B cell (primary cell): ENCODE results near the gene C16orf54.

ENCODE experiments used
- EZH2 ChIP-seq: IDR thresholded peaks from 2 replicates; pipeline ENCODE4 v1.6.1; 2012; ENCODE audit warnings: borderline replicate concordance, low read depth, mild to moderate bottlenecking, moderate library complexity, low read length; ENCODE audit not compliant: insufficient read depth, poor library complexity, severe bottlenecking
- TF ChIP-seq, protein P1 (sequence below): fragments of 200-600 bp; IDR thresholded peaks from one replicate; pipeline ENCODE4 v1.8.0; 2022; ENCODE audit warnings: antibody characterized with exemption, mild to moderate bottlenecking

DNA sequence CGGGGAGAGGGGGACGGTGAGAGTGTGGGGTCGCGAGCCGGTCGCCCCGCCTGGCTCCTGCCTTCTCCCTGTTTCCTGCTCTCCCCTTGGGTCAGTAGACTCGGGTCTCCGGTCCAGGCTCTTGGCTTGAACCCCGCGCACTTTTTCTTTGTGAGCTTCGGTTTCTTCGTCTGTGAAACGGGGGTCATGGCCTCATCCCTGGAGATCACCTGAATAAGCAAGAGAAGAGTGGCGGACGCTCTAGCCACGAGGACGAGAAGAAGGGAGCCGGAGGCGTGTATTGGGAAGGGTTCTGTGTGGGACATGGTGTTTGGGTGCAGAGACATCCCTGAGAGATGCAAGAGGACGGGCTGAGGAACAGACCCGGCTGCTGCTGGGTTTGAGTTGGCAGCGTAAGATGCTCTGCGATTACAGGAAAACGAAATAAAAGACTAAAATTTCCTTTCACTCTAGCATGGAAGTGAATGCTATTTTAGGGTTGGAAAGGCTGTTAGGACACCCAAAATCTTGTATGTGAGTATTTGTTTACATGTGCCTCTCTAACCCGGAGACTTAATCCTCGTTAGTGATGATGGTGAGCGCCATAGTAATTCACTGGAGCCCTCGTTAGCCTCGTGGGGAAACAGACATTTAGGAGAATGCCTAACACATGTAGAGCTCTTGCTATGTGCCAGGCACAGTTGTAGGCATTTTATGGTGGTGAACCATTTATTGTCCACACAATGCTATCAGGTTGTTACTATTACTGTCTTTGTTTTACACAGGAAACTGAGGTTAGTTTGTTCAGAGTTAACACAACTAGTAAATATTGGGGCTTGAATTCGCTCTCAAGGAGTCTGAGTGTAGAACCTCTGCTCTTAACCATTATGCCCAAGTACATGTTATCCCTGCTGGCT lies 45.4 kb upstream of the C16orf54 start:
- TF ChIP-seq, protein P1, sequence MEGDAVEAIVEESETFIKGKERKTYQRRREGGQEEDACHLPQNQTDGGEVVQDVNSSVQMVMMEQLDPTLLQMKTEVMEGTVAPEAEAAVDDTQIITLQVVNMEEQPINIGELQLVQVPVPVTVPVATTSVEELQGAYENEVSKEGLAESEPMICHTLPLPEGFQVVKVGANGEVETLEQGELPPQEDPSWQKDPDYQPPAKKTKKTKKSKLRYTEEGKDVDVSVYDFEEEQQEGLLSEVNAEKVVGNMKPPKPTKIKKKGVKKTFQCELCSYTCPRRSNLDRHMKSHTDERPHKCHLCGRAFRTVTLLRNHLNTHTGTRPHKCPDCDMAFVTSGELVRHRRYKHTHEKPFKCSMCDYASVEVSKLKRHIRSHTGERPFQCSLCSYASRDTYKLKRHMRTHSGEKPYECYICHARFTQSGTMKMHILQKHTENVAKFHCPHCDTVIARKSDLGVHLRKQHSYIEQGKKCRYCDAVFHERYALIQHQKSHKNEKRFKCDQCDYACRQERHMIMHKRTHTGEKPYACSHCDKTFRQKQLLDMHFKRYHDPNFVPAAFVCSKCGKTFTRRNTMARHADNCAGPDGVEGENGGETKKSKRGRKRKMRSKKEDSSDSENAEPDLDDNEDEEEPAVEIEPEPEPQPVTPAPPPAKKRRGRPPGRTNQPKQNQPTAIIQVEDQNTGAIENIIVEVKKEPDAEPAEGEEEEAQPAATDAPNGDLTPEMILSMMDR: no peak
- TF ChIP-seq EZH2: no peak
